ENCODE measurements around the gene NRL. TPM values are rescaled to one million over a fixed set of nuclear protein-coding genes. Genes with fewer than 3 reads are reported as not detected.

NRL gene
- total and polyA plus RNA-seq, 9 of the 15 experiments (the other 6 are each of a cell fraction or from before 2014, with no cell fraction given), result 0.07 to 2.7 (median 1.4) TPM; not detected in 1

DNA sequence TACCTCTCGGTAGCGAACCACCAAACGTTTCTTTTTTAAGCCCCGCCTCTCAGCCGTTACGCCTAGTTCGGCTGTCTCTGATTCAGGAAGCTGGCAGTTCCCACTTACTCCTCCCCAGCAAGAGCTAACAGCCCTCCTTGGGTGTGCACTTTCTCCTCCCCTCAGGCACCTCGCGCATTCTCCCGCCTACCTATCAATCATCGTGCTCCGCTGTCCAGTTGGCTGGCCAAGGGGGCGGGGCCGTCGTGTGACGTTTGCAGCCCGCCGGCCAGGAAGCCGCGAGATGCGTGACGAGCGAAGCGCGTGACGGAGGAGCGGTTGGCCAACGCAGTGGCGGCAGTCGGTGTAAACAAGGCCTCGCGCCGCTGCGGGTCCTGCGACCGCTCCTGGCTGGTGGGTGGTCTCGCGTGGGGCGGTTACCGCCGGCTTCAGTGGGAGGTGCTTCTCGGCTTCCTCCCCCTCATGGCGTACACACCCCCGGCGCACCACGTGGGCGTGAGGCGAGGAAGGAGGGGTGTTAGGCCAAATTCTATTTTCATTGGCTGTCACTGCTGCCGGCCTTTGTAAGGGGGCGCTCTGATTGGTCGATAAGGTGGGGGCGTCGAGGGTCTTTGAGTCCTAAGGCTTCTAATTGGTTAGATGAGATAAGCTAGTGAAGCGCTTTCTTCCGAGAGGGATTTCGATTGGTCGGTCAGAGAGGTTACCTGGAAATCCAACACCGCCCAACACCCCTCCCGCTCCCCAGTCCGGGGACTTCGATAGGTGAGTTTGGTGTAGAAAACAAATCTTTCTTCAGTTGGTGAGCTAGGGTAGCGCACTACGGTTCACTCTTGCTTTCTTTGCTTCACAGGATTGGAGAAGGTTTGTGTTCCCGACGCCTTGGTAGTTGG lies at the start of gene NRL, which contains the start of gene DCAF11 (continued):
- TF ChIP-seq, protein P1, sequence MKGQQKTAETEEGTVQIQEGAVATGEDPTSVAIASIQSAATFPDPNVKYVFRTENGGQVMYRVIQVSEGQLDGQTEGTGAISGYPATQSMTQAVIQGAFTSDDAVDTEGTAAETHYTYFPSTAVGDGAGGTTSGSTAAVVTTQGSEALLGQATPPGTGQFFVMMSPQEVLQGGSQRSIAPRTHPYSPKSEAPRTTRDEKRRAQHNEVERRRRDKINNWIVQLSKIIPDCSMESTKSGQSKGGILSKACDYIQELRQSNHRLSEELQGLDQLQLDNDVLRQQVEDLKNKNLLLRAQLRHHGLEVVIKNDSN (CRISPR knock-in tag; IDR thresholded peaks at IDR 0.05), result peak; percentile 96
- TF ChIP-seq MYBL2 (IDR thresholded peaks at IDR 0.05; ENCODE audit: low read depth) (peak; percentile 82), MYBL2 (CRISPR knock-in tag; IDR thresholded peaks at IDR 0.05; ENCODE audit: borderline replicate concordance) (no peak), ZNF695 (CRISPR knock-in tag; IDR thresholded peaks at IDR 0.05) (no peak), LARP7 (IDR thresholded peaks at IDR 0.05) (no peak), ZNF584 (CRISPR knock-in tag; IDR thresholded peaks at IDR 0.05; ENCODE audit: low read depth) (no peak), CBFA2T3 (IDR thresholded peaks at IDR 0.05) (no peak), PTBP1 (IDR thresholded peaks at IDR 0.05; ENCODE audit: low read depth, low read length) (no peak), ZKSCAN8 (CRISPR knock-in tag; IDR thresholded peaks at IDR 0.05) (no peak), BHLHE40 (IDR thresholded peaks at IDR 0.05; ENCODE audit: low read length) (peak; percentile 34), GTF2A2 (tag; IDR thresholded peaks at IDR 0.05) (no peak), MAZ (CRISPR knock-in tag; conservative IDR thresholded peaks at IDR 0.05 in 1 of 2, IDR thresholded peaks at IDR 0.05 in 1 of 2) (peak; percentile 60 to 71), KAT8 (IDR thresholded peaks at IDR 0.05; ENCODE audit: low read depth) (no peak), ARHGAP35 (IDR thresholded peaks at IDR 0.05; ENCODE audit: partially characterized antibody) (no peak), ZEB2 (IDR thresholded peaks at IDR 0.05) (no peak; the same call in 1 of the 2 replicates), NCOA1 (IDR thresholded peaks at IDR 0.05; ENCODE audit: low read depth) (no peak)
- TF ChIP-seq, protein P2, sequence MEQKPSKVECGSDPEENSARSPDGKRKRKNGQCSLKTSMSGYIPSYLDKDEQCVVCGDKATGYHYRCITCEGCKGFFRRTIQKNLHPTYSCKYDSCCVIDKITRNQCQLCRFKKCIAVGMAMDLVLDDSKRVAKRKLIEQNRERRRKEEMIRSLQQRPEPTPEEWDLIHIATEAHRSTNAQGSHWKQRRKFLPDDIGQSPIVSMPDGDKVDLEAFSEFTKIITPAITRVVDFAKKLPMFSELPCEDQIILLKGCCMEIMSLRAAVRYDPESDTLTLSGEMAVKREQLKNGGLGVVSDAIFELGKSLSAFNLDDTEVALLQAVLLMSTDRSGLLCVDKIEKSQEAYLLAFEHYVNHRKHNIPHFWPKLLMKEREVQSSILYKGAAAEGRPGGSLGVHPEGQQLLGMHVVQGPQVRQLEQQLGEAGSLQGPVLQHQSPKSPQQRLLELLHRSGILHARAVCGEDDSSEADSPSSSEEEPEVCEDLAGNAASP (IDR thresholded peaks at IDR 0.05), result no peak
- TF ChIP-seq, protein P3, sequence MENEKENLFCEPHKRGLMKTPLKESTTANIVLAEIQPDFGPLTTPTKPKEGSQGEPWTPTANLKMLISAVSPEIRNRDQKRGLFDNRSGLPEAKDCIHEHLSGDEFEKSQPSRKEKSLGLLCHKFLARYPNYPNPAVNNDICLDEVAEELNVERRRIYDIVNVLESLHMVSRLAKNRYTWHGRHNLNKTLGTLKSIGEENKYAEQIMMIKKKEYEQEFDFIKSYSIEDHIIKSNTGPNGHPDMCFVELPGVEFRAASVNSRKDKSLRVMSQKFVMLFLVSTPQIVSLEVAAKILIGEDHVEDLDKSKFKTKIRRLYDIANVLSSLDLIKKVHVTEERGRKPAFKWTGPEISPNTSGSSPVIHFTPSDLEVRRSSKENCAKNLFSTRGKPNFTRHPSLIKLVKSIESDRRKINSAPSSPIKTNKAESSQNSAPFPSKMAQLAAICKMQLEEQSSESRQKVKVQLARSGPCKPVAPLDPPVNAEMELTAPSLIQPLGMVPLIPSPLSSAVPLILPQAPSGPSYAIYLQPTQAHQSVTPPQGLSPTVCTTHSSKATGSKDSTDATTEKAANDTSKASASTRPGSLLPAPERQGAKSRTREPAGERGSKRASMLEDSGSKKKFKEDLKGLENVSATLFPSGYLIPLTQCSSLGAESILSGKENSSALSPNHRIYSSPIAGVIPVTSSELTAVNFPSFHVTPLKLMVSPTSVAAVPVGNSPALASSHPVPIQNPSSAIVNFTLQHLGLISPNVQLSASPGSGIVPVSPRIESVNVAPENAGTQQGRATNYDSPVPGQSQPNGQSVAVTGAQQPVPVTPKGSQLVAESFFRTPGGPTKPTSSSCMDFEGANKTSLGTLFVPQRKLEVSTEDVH (IDR thresholded peaks at IDR 0.05; ENCODE audit: low read depth, partially characterized antibody), result no peak
- TF ChIP-seq, protein P4, sequence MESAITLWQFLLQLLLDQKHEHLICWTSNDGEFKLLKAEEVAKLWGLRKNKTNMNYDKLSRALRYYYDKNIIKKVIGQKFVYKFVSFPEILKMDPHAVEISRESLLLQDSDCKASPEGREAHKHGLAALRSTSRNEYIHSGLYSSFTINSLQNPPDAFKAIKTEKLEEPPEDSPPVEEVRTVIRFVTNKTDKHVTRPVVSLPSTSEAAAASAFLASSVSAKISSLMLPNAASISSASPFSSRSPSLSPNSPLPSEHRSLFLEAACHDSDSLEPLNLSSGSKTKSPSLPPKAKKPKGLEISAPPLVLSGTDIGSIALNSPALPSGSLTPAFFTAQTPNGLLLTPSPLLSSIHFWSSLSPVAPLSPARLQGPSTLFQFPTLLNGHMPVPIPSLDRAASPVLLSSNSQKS (CRISPR knock-in tag; IDR thresholded peaks at IDR 0.05), result no peak
- TF ChIP-seq, protein P5, sequence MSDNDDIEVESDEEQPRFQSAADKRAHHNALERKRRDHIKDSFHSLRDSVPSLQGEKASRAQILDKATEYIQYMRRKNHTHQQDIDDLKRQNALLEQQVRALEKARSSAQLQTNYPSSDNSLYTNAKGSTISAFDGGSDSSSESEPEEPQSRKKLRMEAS (CRISPR knock-in tag; IDR thresholded peaks at IDR 0.05), result peak; percentile 97
- TF ChIP-seq, protein P6, sequence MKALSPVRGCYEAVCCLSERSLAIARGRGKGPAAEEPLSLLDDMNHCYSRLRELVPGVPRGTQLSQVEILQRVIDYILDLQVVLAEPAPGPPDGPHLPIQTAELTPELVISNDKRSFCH (CRISPR knock-in tag; IDR thresholded peaks at IDR 0.05), result no peak
- TF ChIP-seq, protein P6 (tag; IDR thresholded peaks at IDR 0.05), result no peak
